ENCODE results near the gene SP110.

SP110 gene

DNA sequence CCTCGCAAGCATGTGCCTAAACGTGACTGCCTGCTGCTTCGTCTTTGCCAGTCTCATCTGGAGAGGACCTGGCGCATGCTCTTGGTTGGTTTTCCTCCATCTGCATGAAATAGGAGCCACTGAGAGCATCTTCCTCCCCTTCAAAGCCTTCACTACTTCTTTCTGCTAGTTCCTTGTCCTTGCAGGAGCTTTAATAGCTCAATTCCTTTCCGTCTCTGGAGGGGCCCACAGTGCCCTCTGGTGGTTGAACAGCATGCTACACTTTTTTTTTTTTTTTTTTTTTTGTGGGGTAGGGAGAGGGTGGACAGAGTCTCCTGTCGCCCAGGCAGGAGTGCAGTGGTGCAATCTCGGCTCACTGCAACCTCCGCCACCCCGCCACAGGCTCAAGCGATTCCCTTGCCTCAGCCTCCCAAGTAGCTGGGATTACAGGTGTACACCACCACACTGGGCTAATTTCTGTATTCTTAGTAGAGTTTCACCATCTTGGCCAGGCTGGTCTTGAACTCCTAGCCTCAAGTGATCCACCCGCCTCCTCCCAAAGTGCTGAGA is 59.6 kb downstream of the SP110 start:
- no peaks in the 10 kb centered on the region for H3K4me1 ChIP-seq (ENCODE audit: control insufficient read depth, insufficient read depth, low read length)
- H3K4me3 ChIP-seq (ENCODE audit: low read length): no peak overlapping the region
- no peak overlapping the region for H3K9ac ChIP-seq (ENCODE audit: low read length)
- H3K36me3 ChIP-seq (ENCODE audit: control insufficient read depth, insufficient read depth, low read length): no peaks in the 10 kb centered on the region
- H3K27me3 ChIP-seq (ENCODE audit: control insufficient read depth, insufficient read depth, low read length): no peaks in the 10 kb centered on the region
- no peaks in the 10 kb centered on the region for H3K9me3 ChIP-seq (ENCODE audit: control insufficient read depth, low read length)

DNA sequence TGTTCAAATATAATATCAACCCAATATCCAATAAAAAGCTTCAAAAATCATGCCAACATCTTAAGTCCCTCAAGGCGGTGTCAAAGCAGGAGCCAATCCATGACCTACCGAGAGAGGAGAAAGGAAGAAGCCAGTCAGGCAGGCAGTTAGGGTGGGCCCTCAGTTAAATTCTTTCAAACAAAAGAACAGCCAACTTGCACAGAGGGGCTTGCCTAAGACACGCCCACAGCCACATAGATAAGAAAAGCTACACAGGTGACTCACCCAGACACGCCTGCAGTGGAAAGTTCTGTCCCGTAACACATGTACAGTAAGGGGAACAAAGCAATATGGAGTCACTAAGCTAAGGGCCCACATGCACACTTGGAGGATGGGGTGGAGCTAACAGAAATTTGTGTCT is 61.3 kb downstream of the SP110 start:
- Histone ChIP-seq H3K27me3 (ENCODE audit: control insufficient read depth, insufficient read depth, low read length) (no peaks in the 10 kb centered on the region), H3K36me3 (ENCODE audit: control insufficient read depth, insufficient read depth, low read length) (no peaks in the 10 kb centered on the region), H3K4me1 (ENCODE audit: control insufficient read depth, insufficient read depth, low read length) (no peaks in the 10 kb centered on the region), H3K9ac (ENCODE audit: low read length) (no peak overlapping the region), H3K4me3 (ENCODE audit: low read length) (no peak overlapping the region), H3K9me3 (ENCODE audit: control insufficient read depth, low read length) (no peaks in the 10 kb centered on the region)

DNA sequence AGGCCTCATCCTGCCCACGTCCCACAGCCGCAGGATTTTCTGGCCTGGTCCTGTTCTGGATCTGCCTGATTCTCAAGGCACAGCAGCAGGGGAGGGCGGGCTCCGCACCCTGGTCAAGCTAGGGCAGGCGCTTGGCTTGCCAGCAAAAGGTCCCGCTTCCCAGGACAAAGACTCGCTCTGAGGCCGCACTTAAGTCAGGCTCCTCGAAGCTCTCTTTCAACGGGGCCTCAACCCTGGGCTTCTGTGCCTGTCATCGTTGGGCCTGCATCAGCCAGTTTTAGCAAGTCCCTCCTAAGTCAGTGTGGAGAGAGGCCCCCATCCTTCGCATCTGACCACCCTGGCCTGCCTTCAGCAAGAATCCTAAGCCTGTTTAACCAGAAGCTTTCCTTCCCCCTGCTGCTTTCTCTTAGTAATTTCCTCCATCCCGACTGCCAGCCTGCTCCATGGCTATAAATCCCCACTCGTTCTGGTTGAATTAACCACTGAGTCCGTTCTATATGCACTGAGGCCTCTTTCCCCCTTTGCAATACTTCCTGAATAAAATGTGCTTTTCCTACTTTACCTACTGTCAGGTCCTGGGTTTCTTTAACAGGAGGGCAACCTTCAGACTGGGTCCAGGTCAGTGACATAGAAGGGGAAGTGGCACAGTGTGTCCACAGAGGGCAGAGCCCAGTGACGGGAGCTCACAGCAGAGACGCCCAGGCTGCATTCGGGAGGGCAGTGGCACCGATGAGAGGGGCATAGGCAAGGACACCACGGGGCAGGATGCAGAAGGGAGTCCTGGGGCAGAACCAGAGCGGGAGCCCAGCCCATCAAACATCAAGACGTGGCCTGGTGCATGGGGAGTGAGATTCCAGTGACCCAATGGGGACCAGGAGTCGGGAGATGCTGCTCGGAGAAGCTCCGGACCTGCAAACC is 62.7 kb downstream of the SP110 start:
- Histone ChIP-seq H3K4me3 (ENCODE audit: low read length) (no peak overlapping the region), H3K9me3 (ENCODE audit: control insufficient read depth, low read length) (no peaks in the 10 kb centered on the region), H3K9ac (ENCODE audit: low read length) (no peak overlapping the region), H3K4me1 (ENCODE audit: control insufficient read depth, insufficient read depth, low read length) (no peaks in the 10 kb centered on the region), H3K36me3 (ENCODE audit: control insufficient read depth, insufficient read depth, low read length) (no peaks in the 10 kb centered on the region), H3K27me3 (ENCODE audit: control insufficient read depth, insufficient read depth, low read length) (no peaks in the 10 kb centered on the region)

DNA sequence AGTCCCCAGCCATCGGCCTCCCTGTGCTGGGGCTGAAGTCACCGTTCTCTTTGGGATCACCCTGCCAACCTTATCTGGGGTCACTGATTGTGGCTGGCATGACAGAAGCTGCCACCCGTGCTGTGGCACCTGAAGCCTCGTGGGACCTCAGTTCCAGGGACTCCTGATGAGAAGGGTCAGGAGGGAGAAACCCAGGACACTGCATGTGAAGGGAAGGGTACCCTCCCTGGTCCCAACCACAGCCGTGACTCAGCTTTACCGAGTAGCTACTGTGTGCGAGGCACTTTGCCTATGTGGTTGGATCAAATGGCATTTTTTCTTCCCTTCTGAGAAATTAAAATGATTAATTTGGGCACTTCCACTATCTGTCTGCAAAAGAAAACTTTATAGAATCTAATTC is 64.4 kb downstream of the SP110 start:
- Histone ChIP-seq H3K9me3 (ENCODE audit: control insufficient read depth, low read length) (no peaks in the 10 kb centered on the region), H3K27me3 (ENCODE audit: control insufficient read depth, insufficient read depth, low read length) (no peaks in the 10 kb centered on the region), H3K36me3 (ENCODE audit: control insufficient read depth, insufficient read depth, low read length) (no peaks in the 10 kb centered on the region), H3K9ac (ENCODE audit: low read length) (no peak overlapping the region), H3K4me1 (ENCODE audit: control insufficient read depth, insufficient read depth, low read length) (no peaks in the 10 kb centered on the region), H3K4me3 (ENCODE audit: low read length) (no peak overlapping the region)

DNA sequence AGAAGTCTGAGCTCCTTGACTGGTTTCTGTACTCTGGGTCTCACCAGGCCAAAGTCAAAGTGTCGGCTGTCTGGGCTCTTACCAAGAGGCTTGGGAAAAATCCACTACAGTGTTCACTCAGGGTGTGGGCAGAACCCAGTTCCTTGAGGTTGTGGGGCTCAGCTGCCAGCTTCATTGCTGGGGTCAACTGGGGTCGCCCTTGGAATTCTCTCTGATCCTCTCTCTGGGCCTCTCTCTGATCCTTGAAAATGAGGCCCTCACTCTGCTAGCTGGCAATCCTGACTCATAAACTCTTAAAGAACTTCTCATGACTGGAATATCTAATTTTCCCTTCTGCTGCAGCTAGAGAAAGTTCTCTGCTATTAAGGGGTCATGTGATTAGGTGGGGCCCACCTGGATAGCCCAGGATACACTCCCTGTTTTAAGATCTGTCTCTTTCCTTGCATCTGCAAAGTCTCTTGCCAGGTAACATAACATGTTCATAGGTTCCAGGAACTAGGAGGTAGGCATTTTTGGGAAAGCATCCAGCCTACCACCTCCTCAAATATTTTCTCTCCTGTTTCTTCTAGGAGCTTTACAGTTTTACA is 66.3 kb downstream of the SP110 start:
- H3K4me3 ChIP-seq (ENCODE audit: low read length): no peak overlapping the region
- H3K36me3 ChIP-seq (ENCODE audit: control insufficient read depth, insufficient read depth, low read length): no peaks in the 10 kb centered on the region
- no peaks in the 10 kb centered on the region for H3K27me3 ChIP-seq (ENCODE audit: control insufficient read depth, insufficient read depth, low read length)
- H3K4me1 ChIP-seq (ENCODE audit: control insufficient read depth, insufficient read depth, low read length): no peaks in the 10 kb centered on the region
- H3K9me3 ChIP-seq (ENCODE audit: control insufficient read depth, low read length): no peaks in the 10 kb centered on the region
- no peak overlapping the region for H3K9ac ChIP-seq (ENCODE audit: low read length)

DNA sequence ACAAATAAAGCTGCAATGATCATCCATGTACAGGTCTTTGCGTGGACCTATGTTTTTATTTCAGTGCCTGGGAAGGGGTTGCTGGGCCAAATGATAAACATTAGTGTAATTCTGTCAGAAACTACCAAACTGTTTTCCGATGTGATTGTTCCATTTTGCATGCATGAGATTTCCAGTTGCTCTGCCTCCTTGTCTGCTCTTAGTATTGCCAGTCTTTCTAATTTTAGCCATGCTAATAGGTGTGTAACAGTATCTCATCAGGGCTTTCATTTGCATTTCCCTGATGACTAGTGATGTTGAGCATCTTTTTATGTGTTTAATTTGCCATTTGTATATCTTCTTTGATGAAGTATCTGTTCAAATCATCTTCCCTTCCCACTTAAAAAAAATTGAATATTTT is 67.5 kb downstream of the SP110 start:
- H3K4me1 ChIP-seq (ENCODE audit: control insufficient read depth, insufficient read depth, low read length): no peaks in the 10 kb centered on the region
- H3K9me3 ChIP-seq (ENCODE audit: control insufficient read depth, low read length): no peaks in the 10 kb centered on the region
- no peak overlapping the region for H3K9ac ChIP-seq (ENCODE audit: low read length)
- no peaks in the 10 kb centered on the region for H3K27me3 ChIP-seq (ENCODE audit: control insufficient read depth, insufficient read depth, low read length)
- no peak overlapping the region for H3K4me3 ChIP-seq (ENCODE audit: low read length)
- no peaks in the 10 kb centered on the region for H3K36me3 ChIP-seq (ENCODE audit: control insufficient read depth, insufficient read depth, low read length)

DNA sequence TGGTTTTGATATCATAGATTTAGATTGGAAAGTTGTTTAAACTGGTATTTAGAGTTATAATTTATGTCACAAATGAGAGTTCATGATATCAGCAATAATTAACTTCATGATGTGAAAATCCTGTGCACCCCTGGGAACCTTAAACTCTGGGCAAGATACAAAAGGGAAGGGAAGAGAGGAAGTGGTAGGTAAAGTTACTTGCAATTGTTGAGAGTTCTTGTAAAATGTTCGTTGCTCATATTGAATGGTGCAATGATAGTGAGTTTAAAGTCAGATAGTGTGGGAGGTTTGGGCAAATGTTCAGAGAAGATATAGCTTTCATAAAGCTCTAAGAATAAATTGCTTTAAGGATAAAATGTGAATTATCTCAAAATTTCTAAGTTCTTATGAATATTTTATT is 75.4 kb downstream of the SP110 start:
- Histone ChIP-seq H3K4me1 (ENCODE audit: control insufficient read depth, insufficient read depth, low read length) (no peaks in the 10 kb centered on the region), H3K9me3 (ENCODE audit: control insufficient read depth, low read length) (no peaks in the 10 kb centered on the region), H3K4me3 (ENCODE audit: low read length) (no peak overlapping the region), H3K27me3 (ENCODE audit: control insufficient read depth, insufficient read depth, low read length) (no peaks in the 10 kb centered on the region), H3K9ac (ENCODE audit: low read length) (no peak overlapping the region), H3K36me3 (ENCODE audit: control insufficient read depth, insufficient read depth, low read length) (no peaks in the 10 kb centered on the region)

DNA sequence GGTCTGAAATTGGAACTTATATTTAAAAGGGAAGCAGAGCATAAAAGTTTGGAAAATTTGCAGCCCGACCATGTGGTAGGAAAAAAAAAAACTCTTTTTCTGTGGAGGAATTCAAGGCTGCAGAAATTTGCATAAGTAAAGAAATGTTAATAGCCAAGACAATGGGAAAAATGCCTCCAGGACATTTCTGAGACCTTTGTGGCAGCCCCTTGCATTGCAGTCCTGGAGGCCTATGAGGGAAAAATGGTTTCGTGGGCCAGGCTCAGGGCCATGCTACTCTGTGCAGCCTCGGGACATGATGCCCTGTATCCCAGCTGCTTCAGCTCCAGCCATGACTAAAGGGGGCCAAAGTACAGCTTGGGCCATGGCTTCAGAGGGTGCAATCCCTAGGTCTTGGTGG is 79.1 kb downstream of the SP110 start:
- Histone ChIP-seq H3K9ac (ENCODE audit: low read length) (no peak overlapping the region), H3K4me1 (ENCODE audit: control insufficient read depth, insufficient read depth, low read length) (no peaks in the 10 kb centered on the region), H3K36me3 (ENCODE audit: control insufficient read depth, insufficient read depth, low read length) (no peaks in the 10 kb centered on the region), H3K9me3 (ENCODE audit: control insufficient read depth, low read length) (no peaks in the 10 kb centered on the region), H3K27me3 (ENCODE audit: control insufficient read depth, insufficient read depth, low read length) (no peaks in the 10 kb centered on the region), H3K4me3 (ENCODE audit: low read length) (no peak overlapping the region)

DNA sequence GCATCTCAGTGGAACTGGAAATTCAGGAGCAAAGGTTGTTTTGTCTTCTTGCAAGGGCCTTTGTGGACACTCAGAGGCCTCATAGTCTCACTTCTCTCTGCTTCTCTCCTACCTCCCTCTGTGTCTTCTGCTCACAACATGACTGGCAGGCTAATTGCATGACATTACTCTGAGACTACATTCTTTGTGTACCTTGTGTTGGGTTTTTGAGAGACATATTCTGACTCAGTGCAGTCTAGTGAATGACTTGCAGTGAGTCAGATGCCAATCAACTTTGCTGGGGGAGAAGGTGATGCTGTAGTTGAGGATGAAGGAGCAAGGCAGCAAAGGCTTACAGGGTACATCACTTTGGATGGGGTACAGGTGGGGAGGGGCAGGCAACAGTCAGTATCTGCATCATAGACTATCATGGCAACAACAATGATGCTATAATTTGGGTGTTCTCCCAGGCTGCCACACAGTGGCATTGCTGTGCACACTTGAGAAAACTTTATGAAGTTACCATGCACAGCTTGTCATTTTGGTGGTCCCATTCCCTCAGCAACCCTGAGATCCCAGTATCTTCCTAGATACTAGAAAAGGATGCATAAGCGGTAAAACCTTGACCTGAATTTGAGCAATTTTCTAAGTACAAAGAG is 81.8 kb downstream of the SP110 start:
- no peaks in the 10 kb centered on the region for H3K9me3 ChIP-seq (ENCODE audit: control insufficient read depth, low read length)
- H3K9ac ChIP-seq (ENCODE audit: low read length): no peak overlapping the region
- H3K4me1 ChIP-seq (ENCODE audit: control insufficient read depth, insufficient read depth, low read length): no peaks in the 10 kb centered on the region
- no peaks in the 10 kb centered on the region for H3K36me3 ChIP-seq (ENCODE audit: control insufficient read depth, insufficient read depth, low read length)
- H3K4me3 ChIP-seq (ENCODE audit: low read length): no peak overlapping the region
- H3K27me3 ChIP-seq (ENCODE audit: control insufficient read depth, insufficient read depth, low read length): no peaks in the 10 kb centered on the region

DNA sequence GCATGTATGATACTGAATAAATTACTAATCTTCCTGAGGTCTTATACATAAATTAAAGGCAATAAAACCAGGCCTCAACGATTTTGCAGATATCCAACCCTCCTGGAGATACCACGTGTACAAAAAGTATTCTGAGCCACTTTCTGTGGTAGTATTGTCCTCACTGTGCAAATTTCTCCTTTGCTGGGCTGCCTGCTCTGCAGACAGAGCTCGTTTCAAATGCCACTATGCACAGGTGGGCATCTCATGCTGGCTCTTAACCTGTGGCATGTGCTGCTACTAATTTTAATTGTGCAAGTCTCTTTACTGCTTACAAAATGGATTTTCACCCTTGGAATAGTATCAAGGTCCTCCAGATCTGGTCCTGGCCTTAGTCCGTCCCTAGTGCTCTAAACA is 84.7 kb downstream of the SP110 start:
- no peaks in the 10 kb centered on the region for H3K36me3 ChIP-seq (ENCODE audit: control insufficient read depth, insufficient read depth, low read length)
- no peak overlapping the region for H3K4me3 ChIP-seq (ENCODE audit: low read length)
- H3K27me3 ChIP-seq (ENCODE audit: control insufficient read depth, insufficient read depth, low read length): no peaks in the 10 kb centered on the region
- H3K9ac ChIP-seq (ENCODE audit: low read length): no peak overlapping the region
- H3K9me3 ChIP-seq (ENCODE audit: control insufficient read depth, low read length): no peaks in the 10 kb centered on the region
- no peaks in the 10 kb centered on the region for H3K4me1 ChIP-seq (ENCODE audit: control insufficient read depth, insufficient read depth, low read length)

DNA sequence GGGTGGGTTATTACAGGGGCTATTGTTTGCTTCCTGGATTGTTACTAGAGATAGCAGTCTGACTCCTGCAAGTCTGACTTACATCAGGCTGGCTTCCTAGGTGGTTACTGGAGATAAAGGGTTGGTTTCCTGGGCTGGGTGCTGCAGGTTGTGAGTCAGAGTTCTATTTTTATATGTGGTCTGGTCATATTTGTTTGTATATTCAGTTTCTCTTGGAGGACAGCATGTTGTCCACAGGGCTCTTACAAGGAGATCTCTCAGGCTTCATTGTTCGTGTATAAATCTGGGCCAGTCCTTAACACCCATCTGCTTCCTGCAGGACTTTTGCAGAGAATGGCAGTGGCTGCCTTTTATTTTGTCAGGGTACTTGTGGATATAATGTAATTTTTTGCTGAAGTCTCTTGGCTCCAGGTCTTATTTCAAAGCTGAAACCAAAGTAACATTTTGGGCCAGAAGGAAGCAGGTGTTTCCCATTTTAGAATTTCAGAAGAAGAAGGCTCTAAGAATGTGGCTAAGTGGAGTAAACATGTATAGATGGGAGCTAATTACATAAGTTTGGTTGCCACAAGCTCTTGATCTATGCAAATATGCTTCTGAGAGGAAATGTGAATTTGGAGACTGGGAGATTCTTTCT is 85.2 kb downstream of the SP110 start:
- Histone ChIP-seq H3K27me3 (ENCODE audit: control insufficient read depth, insufficient read depth, low read length) (no peaks in the 10 kb centered on the region), H3K9me3 (ENCODE audit: control insufficient read depth, low read length) (no peaks in the 10 kb centered on the region), H3K36me3 (ENCODE audit: control insufficient read depth, insufficient read depth, low read length) (no peaks in the 10 kb centered on the region), H3K9ac (ENCODE audit: low read length) (no peak overlapping the region), H3K4me1 (ENCODE audit: control insufficient read depth, insufficient read depth, low read length) (no peaks in the 10 kb centered on the region), H3K4me3 (ENCODE audit: low read length) (no peak overlapping the region)

DNA sequence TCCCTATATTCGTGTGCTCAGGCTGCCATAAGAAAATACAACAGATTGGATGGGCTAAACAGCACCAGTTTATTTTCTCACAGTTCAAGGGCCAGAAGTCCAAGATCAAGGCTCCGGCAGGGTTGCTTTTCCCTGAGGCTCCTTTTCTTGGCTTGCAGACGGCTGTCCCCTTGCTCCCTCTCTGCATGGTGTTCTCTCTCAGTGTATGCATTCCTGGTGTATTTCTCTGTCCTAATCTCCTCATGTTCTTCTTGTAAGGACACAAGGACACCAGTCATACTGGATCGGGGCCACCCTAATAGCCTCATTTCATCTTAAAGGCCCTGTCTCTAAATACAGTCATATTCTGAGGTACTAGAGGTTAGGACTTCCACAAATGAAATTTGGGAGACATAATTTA is 88.4 kb downstream of the SP110 start:
- no peaks in the 10 kb centered on the region for H3K27me3 ChIP-seq (ENCODE audit: control insufficient read depth, insufficient read depth, low read length)
- no peak overlapping the region for H3K9ac ChIP-seq (ENCODE audit: low read length)
- no peaks in the 10 kb centered on the region for H3K9me3 ChIP-seq (ENCODE audit: control insufficient read depth, low read length)
- H3K36me3 ChIP-seq (ENCODE audit: control insufficient read depth, insufficient read depth, low read length): no peaks in the 10 kb centered on the region
- no peaks in the 10 kb centered on the region for H3K4me1 ChIP-seq (ENCODE audit: control insufficient read depth, insufficient read depth, low read length)
- H3K4me3 ChIP-seq (ENCODE audit: low read length): no peak overlapping the region
